ENCODE results near the gene UNC79. TPM values are rescaled to one million over a fixed set of nuclear protein-coding genes. Genes with fewer than 3 reads are reported as not detected.

UNC79 gene
- total and polyA plus RNA-seq, 11 donors = 0.04 to 0.58 (median 0.42) TPM

DNA sequence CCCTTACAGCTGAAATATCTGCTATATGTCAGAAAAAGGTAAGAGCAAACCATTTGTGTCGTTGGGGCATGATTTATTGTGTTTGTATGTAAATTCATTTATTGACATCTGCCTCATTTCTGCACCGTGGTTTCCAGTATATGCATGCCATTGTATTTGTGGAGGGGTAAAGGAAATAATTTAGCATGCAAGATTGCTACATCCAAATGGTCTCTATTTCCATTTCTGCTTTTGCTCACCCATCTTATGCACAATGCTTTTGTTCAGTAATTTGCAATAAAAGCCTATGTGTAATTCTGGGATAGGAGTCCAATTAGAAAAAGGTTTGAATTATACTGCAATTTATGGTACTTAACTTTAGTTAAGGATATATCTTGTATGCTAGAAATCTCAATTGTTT is 101.8 kb downstream of the UNC79 start:
- H3K27ac ChIP-seq = no peak overlapping the region
- 75 to 83% (median 80%) methylated on average over 2 of the region's 2 CpGs for WGBS, 4 donors
- TF ChIP-seq, protein P1, sequence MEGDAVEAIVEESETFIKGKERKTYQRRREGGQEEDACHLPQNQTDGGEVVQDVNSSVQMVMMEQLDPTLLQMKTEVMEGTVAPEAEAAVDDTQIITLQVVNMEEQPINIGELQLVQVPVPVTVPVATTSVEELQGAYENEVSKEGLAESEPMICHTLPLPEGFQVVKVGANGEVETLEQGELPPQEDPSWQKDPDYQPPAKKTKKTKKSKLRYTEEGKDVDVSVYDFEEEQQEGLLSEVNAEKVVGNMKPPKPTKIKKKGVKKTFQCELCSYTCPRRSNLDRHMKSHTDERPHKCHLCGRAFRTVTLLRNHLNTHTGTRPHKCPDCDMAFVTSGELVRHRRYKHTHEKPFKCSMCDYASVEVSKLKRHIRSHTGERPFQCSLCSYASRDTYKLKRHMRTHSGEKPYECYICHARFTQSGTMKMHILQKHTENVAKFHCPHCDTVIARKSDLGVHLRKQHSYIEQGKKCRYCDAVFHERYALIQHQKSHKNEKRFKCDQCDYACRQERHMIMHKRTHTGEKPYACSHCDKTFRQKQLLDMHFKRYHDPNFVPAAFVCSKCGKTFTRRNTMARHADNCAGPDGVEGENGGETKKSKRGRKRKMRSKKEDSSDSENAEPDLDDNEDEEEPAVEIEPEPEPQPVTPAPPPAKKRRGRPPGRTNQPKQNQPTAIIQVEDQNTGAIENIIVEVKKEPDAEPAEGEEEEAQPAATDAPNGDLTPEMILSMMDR (IDR thresholded peaks at IDR 0.05) = no peak
- no peak for TF ChIP-seq POLR2A (IDR thresholded peaks at IDR 0.05)
- intact Hi-C loops (cut with DNase I) = loop anchor here in 1 of 10 donors (10.0 kb wide), 1 partner anchor 318 kb away; no protein-coding TSS in a partner anchor
- no peak for ATAC-seq
- H3K4me1 ChIP-seq = peaks cover 0 to 19% (median 0%) of the 10 kb centered on the region in 12 donors
- no peaks in the 10 kb centered on the region for H3K27me3 ChIP-seq
- H3K9me3 ChIP-seq = peaks cover 0 to 3% (median 0%) of the 10 kb centered on the region in 12 donors
- no peak for DNase-seq
- no peaks in the 10 kb centered on the region for H3K36me3 ChIP-seq
- no peak overlapping the region for H3K4me3 ChIP-seq

DNA sequence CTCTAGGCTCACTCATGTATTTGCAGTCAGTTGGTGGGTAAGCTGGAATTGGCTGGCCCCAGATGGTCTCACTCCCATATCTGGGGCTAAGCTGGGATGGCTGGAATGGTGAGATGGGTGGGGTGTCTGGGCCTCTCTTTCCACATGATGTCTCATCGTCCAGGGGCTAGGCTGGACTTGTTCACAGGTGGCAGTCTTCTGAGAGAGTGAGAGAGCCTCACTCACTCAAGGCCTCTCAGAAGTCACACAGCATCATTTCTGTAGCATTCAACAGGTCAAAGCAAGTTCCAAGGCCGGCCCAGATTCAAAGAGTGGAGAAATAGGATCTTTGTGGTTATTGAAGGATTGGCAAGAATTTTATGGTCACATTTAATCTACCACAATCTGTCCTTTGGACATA is 102.7 kb downstream of the UNC79 start:
- Histone ChIP-seq H3K27ac (peak overlapping the region in 1 of 12 donors; percentile 55), H3K27me3 (no peaks in the 10 kb centered on the region), H3K9me3 (peaks cover 0 to 3% (median 0%) of the 10 kb centered on the region in 12 donors), H3K4me1 (peaks cover 0 to 19% (median 0%) of the 10 kb centered on the region in 12 donors), H3K36me3 (no peaks in the 10 kb centered on the region), H3K4me3 (no peak overlapping the region)
- no peak for DNase-seq
- TF ChIP-seq POLR2A (IDR thresholded peaks at IDR 0.05) = no peak
- TF ChIP-seq, protein P1 (IDR thresholded peaks at IDR 0.05) = no peak
- 73 to 81% (median 76%) methylated on average over 2 of the region's 2 CpGs for WGBS, 4 donors
- no peak for ATAC-seq
- intact Hi-C loops (cut with DNase I) = loop anchor here in 1 of 10 donors (10.0 kb wide), 1 partner anchor 319 kb away; no protein-coding TSS in a partner anchor

DNA sequence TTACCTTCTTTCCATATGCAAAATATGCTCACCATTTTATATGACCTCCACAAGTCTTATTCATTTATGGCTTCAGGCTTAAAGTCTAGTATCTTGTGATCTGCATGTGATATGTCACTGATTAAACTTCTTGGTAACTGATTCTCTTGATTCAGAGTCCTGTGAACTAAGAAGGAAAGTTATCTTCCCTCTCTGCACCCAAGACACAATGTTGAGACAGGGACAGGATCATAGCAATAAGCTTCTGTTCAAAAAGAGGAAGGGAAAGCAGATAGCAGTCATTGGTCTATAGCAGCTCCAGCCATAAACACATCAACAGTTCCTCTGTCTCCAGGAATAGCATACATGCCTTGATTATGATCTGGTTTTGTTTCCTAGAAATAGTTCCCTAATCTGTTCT is 103.1 kb downstream of the UNC79 start:
- H3K27me3 ChIP-seq = no peaks in the 10 kb centered on the region
- H3K9me3 ChIP-seq = peaks cover 0 to 3% (median 0%) of the 10 kb centered on the region in 12 donors
- peaks cover 0 to 19% (median 0%) of the 10 kb centered on the region in 12 donors for H3K4me1 ChIP-seq
- H3K27ac ChIP-seq = peak overlapping the region in 1 of 12 donors; percentile 55
- DNase-seq (no peak), ATAC-seq (peak in 2 of 4 donors; percentile 53 to 69)
- no peaks in the 10 kb centered on the region for H3K36me3 ChIP-seq
- TF ChIP-seq, protein P1 (IDR thresholded peaks at IDR 0.05) = no peak
- TF ChIP-seq POLR2A (IDR thresholded peaks at IDR 0.05) = no peak
- intact Hi-C loops (cut with DNase I) = loop anchor here in 1 of 10 donors (10.0 kb wide), 1 partner anchor 319 kb away; no protein-coding TSS in a partner anchor
- no peak overlapping the region for H3K4me3 ChIP-seq

DNA sequence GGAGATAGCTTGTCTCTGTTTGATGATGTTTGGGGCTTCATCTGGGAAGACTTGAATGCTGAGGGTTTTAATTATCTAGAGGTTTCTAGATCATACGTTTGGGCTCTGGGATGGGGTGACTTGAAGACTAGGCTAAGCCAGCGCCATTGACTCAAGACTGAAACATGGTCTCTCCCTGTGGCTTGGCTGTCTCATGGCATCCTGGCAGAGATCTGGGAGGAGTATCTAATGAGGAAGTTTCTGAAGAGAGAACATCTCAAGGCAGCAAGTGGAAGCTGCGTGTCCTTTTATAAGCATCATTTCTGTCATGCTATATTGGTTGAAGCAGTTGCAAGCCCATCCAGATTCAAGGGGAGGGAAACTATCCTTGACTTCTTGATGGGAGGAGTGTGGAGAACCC is 104.8 kb downstream of the UNC79 start:
- Histone ChIP-seq H3K9me3 (peaks cover 0 to 3% (median 0%) of the 10 kb centered on the region in 12 donors), H3K4me3 (no peak overlapping the region), H3K27me3 (no peaks in the 10 kb centered on the region), H3K36me3 (no peaks in the 10 kb centered on the region), H3K27ac (no peak overlapping the region), H3K4me1 (peaks cover 0 to 19% (median 0%) of the 10 kb centered on the region in 12 donors)
- 83 to 91% (median 88%) methylated on average over 3 of the region's 3 CpGs for WGBS, 4 donors
- intact Hi-C loops (cut with DNase I) = loop anchor here in 1 of 10 donors (10.0 kb wide), 1 partner anchor 321 kb away; no protein-coding TSS in a partner anchor
- TF ChIP-seq, protein P1 (IDR thresholded peaks at IDR 0.05) = no peak
- no peak for DNase-seq
- ATAC-seq = no peak

All from heart left ventricle (tissue), 16 donors.